GM21723 (cell line): ENCODE measurements around the gene ADAMTSL5.
"Not testable (repeated sequence)": the region's sequence is repeated elsewhere in the genome, so short reads cannot be mapped to it uniquely, and the experiment has no call there.

Source experiments
- ATAC-seq: cut with Tn5 transposase; IDR thresholded peaks from one replicate; pipeline ENCODE4 v1.9.1; 2021; ENCODE audit warnings: mild to moderate bottlenecking, moderate library complexity; ENCODE audit not compliant: unreplicated experiment

Gene ADAMTSL5

GRCh38 chr19:1514295-1514661 lies 1.5 kb upstream of the ADAMTSL5 start:
- ATAC-seq = no peak

DNA sequence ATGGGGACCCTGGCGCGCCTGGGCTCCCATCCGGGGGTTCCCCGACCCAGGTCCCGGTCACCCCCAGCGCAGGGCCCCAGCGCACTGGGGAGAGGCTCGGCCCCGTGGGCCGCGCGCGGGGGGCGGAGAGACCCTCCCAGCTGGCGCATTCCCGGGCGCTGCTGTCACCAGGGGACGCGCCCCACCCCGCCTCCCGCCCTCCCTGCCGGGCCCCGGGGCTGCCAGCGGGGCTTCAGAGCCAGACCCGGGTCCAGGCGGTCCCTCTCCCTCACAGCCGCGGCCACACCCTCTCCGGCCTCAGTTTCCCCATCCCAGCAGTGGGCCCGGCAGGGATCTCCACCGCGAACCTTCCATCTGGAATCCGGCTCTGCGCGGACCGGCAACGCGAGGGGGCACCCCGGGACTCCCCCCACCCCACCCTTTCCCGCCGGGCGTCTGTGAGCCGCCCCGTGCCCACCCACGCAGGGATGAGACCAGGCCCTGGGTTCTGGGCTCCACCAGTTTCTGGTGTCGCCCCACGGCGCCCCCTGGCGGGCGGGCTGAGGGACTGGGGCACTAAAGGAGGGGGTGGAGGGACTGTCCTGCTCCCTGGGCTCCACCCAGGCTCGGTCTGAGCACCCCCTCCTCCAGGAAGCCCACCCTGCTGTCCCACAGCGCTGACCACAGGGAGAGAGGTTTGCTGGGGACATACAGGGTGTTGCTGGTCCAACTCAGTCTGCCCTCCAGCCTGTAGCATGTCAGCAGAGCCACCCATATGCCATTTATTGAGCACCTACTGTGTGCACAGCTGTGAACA lies 878 bp upstream of the ADAMTSL5 start:
- no peak for ATAC-seq

GRCh38 chr19:1511318-1512317 lies 1.2 kb downstream of the ADAMTSL5 start:
- ATAC-seq = no peak

- ATAC-seq = no peak
Observed at GRCh38 chr19:1510807-1511206, 2.0 kb downstream of the ADAMTSL5 start.

DNA sequence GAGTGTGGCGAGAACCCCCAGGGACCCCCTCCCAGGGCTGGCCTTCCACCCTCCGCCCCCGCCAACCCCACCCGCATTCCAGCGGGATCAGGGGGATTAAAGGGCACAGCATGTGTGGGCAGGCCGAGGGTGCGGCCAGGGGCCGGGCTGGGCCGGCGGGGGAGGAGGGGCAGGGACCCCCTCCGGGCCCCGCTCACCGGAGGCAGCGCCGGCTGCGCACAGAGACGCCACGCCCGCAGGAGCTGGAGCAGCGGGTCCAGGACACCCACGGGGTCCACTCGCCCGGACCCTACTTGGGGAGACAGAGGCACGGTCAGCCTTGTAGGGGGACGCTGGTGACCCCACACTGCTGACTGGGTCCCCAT lies 2.4 kb downstream of the ADAMTSL5 start:
- ATAC-seq = no peak

GRCh38 chr19:1509602-1510441 lies 3.0 kb downstream of the ADAMTSL5 start:
- ATAC-seq = no peak

DNA sequence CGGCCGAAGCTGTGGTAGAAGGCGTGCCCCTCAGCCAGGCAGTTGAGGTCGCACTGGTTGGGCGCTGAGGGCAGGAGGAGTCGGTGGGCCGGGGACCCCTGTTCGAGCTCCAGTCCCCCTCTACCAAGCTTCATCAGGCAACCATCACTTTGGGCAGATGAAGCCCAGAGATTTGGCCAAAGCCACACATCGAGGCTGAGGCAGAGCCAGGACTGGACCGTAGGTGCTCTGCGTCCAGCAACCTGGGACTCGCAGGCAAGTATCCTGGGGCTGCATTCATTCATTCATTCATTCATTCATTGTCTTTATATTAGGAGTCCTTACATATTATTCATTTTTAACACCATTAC lies 4.3 kb downstream of the ADAMTSL5 start:
- ATAC-seq = no peak

GRCh38 chr19:1507763-1508506 lies 4.9 kb downstream of the ADAMTSL5 start:
- ATAC-seq = no peak

DNA sequence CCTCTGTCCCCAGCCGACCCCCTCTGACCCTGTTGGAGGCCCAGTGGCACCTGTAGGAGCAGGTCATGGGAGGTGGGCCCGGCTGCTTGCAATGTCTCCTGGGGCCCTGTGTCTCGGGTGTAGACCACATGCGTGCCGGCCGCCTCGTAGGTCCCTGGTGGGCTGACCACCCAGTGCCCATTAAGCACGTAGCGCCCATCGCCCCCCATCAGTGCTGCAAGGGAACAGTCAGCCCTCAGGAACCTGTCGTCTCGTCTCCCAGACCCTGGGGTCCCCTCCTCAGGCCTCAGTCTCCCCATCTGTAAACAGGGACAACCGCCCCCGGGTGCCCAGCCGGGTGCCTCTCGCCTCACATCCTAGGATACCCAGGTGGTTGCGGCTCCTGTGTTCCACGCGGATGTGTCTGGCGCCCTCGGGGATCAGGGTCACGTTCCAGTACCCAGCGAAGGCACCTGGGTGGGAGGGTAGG lies 5.6 kb downstream of the ADAMTSL5 start:
- ATAC-seq = no peak

GRCh38 chr19:1505991-1506881 lies 6.6 kb downstream of the ADAMTSL5 start:
- ATAC-seq = no peak

DNA sequence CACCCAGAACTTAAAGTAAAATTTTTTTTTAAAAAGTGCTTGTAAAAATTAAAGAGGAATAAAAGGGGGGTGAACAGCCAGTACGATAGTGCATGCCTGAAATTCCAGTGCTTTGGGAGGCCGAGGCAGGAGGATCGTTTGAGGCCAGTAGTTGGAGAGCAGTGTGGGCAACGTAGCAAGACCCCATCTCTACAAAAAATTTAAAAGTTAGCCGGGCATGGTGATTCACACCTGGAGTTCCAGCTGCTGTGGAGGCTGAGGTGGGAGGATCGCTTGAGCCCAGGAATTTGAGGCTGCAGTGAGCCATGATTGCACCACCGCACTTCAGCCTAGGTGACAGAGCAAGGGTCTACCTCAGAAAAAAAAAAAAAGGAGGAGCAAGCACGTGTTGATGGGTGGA lies 7.8 kb downstream of the ADAMTSL5 start:
- no peak for ATAC-seq

GRCh38 chr19:1503925-1504773 lies 8.7 kb downstream of the ADAMTSL5 start:
- no peak for ATAC-seq

- no peak for ATAC-seq
Observed at GRCh38 chr19:1503089-1503924, 9.5 kb downstream of the ADAMTSL5 start.

DNA sequence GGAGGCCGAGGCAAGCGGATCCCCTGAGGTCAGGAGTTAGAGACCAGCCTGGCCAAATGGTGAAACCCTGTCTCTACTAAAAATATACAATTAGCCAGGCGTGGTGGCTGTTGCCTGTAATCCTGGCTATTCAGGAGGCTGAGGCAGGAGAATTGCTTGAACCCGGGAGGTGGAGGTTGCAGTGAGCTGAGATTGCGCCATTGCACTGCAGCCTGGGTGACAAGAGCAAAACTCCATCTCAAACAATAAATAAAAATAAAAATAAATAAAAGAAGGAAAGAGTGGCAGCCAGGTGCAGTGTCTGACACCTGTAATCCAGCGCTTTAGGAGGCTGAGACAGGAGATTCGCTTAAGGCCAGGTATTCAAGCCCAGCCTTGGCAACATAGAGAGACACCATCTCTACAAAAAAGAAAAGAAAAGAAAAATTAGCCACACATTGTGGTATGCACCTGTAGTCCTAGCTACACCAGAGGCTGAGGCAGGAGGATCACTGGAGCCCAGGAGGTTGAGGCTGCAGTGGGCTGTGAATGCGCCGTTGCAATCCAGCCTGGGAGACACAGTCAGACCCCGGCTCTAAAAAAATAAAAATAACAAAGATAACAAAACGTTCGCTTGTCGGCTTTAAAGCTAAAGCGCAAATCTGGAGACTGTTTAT lies 10.3 kb downstream of the ADAMTSL5 start:
- no peak for ATAC-seq

DNA sequence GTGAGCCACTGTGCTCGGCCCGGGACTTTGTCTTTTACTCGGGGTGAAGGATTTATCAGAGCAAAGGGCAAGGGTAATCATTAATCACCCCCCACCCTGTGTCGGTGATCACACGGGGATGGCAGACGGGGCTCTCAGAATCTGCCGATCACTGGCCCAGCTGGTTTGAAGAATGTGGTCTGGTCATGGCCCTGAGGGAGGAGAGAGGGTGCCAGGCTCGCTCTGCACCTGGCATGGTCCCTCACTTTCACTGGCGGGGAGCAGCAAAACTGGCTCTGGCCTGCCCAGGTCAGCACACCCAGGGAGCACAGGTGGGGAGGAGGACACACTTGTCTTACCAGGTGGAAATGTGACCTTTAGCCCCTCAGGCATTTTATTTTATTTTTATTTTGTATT lies 11.6 kb downstream of the ADAMTSL5 start:
- ATAC-seq = no peak

DNA sequence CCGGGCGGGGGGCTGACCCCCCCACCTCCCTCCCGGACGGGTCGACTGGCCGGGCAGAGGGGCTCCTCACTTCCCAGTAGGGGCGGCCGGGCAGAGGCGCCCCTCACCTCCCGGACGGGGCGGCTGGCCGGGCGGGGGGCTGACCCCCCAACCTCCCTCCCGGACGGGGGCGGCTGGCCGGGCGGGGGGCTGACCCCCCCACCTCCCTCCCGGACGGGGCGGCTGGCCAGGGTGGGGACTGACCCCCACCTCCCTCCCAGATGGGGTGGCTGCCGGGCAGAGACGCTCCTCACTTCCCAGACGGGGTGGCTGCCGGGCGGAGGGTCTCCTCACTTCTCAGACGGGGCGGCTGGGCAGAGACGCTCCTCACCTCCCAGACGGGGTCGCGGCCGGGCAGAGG lies 13.6 kb downstream of the ADAMTSL5 start:
- not testable (repeated sequence) for ATAC-seq
